ENCODE data around the gene HOXC9.

DNA sequence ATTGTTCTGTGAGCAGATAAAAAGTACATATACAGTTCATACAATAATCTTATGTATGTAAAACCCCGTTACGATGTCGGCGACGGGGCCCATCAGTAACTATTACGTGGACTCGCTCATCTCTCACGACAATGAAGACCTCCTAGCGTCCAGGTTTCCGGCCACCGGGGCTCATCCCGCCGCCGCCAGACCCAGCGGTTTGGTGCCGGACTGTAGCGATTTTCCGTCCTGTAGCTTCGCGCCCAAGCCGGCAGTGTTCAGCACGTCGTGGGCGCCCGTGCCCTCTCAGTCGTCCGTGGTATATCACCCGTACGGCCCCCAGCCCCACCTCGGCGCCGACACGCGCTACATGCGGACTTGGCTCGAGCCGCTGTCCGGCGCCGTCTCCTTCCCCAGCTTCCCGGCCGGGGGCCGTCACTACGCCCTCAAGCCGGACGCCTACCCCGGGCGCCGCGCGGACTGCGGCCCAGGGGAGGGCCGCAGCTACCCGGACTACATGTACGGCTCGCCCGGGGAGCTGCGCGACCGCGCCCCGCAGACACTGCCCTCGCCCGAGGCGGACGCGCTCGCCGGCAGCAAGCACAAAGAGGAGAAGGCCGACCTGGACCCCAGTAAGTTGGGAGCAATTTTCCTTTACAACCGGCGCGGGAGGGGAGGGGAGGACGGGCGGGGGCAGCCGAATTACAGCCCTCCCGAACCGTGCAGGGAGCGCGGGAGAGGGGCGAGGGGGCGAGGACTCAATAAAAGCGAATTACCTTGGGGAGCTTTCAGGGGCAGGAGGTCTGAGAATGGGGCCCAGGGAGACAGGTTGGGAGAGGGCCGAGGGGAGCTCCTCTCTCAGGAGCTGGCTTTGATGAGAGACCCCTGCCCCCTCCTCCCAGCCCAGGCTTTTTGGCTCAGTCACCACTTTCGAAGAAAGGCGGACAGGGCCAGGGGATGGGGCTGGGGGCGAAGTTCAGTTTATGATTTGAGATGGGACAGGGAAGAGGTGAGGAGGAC lies at the start of gene HOXC9:
- TF ChIP-seq JUN (CRISPR knock-in tag; IDR thresholded peaks at IDR 0.05) (no peak), SP1 (CRISPR knock-in tag; conservative IDR thresholded peaks at IDR 0.05) (no peak)
- TF ChIP-seq, protein P1, sequence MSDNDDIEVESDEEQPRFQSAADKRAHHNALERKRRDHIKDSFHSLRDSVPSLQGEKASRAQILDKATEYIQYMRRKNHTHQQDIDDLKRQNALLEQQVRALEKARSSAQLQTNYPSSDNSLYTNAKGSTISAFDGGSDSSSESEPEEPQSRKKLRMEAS (CRISPR knock-in tag; IDR thresholded peaks at IDR 0.05) = no peak

Measured in WTC11 (cell line).